GM19397 (cell line): Measurements from ENCODE around the gene IBA57.
"Not testable (repeated sequence)": the region's sequence is repeated elsewhere in the genome, so short reads cannot be mapped to it uniquely, and the experiment has no call there.

Experiments used
- ATAC-seq: cut with Tn5 transposase; IDR thresholded peaks from one replicate; pipeline ENCODE4 v1.9.1; 2021; ENCODE audit warnings: mild to moderate bottlenecking, moderate library complexity; ENCODE audit not compliant: unreplicated experiment

IBA57 gene

DNA sequence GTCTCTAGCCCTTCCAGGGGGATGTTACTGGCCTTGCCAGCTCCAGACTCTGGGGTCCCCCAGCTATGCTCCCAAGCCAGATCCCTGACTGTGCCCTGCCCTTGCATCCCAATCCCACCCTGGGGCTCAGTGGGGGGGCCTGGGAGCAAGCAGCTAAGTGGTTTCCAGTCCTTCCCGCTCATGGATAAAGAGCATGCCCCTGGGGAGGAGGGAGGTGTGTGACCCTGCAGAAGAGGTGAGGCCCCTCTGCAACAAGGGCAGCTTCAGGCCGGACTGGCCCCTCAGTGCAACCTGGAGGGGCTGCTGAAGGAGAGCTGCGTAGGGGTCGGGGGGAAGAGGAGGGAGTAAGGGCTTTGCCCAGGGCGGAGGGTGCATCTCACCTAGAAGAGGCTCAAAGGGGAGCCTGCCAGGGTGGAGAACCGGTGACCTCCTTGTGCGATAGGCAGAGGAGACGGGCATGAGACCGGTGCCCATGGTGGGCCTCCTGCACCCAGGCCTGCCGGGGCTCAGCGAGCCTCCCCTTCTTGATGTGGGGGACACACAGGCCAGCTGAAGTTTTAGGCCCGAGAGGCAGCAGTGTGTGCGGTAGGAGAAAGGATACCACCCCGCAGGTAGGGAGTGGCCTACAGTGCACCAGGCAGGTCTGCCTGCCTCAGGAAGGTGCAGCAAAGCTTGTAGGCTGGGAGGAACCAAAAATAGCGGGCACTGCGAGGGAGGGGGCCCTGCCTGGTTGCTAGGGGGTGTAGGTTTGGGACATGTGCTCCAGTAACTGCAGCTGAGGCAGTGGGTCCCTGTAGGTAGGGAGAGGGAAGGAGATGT is 45.3 kb downstream of the IBA57 start:
- ATAC-seq = no peak

DNA sequence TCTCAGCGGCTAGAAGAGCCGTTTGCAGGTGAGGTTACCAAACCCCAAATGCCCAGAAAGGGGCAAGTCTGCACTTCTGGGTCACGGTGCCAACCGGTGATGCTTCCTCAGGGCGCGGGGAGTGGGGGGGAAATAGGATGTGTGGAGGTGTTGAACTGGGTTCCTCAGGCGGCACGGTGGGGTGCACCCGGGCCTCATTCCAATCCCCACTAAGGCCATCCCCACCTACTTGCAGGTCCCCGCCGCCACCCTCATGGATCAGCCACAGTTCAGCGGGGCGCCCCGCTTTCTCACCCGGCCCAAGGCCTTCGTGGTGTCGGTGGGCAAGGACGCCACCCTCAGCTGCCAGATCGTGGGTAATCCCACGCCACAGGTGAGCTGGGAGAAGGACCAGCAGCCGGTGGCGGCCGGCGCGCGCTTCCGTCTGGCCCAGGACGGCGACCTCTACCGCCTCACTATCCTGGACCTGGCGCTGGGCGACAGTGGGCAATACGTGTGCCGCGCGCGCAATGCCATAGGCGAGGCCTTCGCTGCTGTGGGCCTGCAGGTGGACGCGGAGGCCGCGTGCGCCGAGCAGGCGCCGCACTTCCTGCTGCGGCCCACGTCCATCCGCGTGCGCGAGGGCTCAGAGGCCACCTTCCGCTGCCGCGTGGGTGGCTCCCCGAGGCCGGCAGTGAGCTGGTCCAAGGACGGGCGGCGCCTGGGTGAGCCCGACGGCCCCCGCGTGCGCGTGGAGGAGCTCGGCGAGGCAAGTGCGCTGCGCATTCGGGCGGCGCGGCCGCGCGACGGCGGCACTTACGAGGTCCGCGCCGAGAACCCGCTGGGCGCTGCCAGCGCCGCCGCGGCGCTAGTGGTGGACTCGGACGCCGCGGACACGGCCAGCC is 46.2 kb downstream of the IBA57 start:
- ATAC-seq = no peak

DNA sequence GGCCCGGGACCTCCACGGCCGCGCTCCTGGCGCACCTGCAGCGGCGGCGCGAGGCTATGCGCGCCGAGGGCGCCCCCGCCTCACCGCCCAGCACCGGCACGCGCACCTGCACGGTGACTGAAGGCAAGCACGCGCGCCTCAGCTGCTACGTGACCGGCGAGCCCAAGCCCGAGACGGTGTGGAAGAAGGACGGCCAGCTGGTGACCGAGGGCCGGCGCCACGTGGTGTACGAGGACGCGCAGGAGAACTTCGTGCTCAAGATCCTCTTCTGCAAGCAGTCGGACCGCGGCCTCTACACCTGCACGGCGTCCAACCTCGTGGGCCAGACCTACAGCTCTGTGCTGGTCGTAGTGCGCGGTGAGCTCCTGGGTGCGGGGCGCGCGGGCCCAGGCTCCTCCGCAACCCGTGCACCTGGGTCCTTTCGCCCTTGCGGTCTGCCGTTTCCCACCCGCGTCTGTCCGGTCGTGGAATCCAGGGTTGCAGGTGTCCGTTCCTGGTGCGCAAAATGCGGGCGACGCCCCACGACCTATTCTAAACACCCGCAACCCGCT is 46.9 kb downstream of the IBA57 start:
- no peak for ATAC-seq

DNA sequence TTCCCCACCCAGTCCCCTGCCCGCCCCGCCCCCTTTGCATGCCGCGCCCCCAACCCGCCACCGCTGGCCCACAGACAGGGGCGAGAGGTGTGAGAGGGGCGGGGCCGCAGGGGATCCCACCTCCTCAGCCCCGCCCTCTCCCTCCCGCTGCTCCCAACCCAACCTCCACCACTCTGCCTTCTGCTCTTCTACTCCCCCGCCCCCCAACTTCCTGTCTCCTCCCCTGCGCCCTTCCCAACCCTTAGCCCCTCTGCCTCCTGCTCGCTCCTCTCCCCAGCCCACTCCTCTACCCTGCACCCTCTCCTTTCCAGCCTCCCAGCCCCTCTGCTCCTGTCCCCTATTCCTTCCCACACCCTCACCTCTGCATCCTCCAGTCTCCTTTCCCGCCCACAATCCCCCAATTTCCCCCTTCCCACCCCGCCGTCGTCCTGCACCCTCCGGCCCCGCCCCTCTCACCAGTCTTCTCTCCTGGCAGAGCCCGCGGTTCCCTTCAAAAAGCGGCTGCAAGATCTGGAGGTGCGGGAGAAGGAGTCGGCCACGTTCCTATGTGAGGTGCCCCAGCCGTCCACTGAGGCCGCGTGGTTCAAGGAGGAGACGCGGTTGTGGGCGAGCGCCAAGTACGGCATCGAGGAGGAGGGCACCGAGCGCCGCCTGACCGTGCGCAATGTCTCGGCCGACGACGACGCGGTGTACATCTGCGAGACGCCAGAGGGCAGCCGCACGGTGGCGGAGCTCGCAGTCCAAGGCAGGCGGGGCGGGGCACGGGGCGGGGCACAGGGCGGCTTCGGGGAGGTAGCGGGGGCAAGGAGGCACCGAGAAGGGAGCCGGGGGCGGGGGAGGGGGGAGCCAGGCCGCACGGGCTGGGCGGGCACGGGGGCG is 47.6 kb downstream of the IBA57 start:
- ATAC-seq = peak; percentile 91

DNA sequence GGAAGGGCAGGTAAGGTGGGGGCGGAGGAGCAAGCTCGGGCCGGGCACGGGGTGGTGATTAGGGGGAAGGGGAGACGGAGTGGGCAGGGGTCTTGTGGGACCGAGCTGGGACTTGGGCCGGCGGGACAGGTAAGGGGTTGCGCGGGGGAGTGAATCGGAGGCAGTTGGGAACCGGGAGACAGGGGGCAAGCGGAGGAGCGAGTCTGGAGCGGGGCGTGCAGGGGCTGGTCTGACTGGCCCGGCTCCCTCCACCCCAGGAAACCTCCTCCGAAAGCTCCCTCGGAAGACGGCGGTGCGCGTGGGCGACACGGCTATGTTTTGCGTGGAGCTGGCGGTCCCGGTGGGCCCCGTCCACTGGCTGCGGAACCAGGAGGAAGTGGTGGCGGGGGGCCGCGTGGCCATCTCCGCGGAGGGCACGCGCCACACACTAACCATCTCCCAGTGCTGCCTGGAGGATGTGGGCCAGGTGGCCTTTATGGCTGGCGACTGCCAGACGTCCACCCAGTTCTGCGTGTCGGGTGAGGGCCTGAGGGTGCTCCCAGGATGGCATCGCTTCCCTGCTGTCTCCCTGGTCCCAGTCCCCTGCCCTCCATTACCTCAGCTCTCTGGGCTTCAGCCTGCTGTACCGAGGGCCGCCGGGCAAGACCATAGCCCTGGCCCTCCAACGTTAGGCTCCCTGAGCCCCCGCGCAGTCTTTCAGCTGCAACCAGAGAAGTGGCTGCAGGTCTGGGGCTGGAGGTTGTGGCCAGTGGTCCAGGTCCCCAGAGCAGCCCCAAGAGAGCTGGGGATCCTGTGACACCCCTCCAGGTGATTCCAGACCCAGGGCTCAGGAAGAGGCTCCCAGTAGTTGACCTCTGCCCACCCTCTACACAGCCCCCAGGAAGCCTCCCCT is 48.6 kb downstream of the IBA57 start:
- no peak for ATAC-seq

DNA sequence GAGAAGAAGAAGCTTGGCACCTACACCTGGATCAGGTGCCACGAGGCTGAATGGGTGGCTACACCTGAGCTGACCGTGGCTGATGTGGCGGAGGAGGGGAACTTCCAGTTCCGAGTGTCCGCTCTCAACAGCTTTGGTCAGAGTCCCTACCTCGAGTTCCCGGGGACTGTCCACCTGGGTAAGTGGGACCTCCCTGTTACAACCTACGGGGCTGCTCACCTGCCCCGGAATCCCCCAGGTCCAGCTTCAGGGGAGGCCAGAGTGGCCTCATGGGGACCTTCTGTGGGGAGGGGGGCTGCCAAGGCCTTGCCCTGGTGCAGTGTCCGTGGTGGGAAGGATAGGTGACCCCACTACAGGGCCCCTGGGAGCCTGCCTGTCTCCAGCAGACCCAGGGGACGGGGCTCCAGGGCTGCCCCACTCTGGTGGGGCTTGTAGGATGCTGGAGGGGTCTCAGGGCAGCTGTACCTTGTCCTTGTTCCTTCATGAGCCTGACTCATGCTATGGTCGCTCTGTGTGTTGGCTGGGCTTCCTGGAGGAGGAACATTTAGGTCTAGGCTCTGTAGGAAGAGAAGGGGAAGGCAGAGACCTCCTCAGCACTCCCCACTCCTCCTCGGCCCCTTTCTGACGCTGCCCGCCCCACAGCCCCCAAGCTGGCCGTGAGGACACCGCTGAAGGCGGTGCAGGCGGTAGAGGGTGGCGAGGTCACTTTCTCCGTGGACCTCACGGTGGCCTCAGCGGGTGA is 49.5 kb downstream of the IBA57 start:
- ATAC-seq = no peak

DNA sequence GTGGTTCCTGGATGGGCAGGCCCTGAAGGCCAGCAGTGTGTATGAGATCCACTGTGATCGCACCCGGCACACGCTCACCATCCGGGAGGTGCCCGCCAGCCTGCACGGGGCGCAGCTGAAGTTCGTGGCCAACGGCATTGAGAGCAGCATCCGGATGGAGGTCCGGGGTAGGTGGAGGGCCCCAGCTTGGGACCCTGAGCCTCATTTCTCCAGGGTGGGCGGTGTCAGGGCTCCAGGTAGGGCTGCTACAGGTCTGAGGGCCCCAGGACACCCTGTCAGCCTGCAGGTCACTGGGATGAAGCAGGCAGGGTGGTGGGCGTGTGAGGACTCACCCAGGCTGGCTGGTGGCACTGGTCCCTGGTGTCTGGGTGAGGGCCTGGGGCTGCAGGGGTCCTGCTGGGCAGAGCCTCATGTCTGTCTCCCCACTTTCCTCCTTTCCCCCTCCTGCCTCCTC is 50.1 kb downstream of the IBA57 start:
- ATAC-seq = no peak

DNA sequence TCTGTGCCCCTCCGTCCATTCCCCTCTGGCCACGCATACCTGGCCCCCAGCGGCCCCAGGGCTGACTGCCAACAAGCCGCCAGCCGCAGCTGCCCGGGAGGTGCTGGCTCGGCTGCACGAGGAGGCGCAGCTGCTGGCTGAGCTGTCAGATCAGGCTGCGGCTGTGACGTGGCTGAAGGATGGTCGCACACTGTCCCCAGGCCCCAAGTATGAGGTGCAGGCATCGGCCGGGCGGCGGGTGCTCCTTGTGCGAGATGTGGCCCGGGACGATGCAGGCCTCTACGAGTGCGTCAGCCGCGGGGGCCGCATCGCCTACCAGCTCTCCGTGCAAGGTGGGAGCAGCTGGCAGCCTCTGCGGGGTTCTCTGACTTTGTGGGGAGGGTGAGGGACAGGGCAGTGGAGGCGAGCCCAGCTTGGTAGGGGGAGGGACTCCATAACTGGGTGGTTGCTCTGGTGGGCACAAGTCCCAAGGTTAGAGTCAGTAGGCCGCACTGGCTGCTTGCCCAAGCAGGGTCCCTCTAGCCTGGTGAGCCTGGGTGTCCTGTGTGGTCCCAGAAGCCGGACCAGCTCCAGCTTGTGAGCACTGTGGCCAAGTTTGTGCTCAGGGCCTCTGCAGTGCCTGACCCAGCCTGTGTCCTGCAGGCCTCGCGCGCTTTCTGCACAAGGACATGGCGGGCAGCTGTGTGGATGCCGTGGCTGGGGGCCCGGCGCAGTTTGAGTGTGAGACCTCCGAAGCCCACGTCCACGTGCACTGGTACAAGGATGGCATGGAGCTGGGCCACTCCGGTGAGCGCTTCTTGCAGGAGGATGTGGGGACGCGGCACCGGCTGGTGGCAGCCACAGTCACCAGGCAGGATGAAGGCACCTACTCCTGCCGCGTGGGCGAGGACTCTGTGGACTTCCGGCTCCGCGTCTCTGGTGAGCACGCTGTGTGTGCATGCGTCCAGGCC is 51.0 kb downstream of the IBA57 start:
- no peak for ATAC-seq

DNA sequence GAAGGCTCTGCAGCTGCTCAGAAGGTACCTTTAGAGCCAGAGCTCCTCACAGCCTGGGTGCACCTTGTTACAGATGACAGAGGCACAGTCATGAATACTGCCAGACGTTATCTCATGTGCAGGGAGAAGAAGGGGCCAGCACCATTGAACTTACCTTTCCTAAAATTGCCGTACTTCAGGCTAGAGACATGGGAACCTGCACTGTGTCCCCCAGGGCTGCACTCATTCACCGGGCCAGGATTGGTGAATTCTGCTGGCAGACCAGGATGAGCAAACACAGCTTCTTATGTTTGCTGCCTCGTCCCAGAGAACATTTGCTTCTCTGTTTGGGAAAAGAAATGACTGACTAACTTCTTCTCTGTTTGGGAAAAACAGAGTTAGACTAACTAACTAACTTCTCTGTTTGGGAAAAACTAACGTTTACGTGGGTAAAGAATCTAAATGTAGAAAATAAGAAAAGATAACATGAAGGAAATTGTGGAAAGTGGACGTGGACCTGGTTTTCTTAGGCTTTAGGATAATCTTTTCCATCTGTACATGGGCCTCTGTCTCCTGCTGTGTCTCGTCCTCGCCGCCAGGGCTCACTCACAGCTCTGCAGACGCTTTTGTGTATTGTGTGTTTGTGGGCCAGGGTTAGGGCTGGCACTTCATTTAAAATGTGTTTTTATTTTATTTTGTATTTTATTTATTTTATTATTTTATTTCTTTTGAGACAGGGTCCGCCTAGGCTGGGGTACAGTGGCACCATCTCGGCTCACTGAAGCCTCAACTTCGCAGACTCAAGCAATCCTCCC is 52.1 kb downstream of the IBA57 start:
- no peak for ATAC-seq

DNA sequence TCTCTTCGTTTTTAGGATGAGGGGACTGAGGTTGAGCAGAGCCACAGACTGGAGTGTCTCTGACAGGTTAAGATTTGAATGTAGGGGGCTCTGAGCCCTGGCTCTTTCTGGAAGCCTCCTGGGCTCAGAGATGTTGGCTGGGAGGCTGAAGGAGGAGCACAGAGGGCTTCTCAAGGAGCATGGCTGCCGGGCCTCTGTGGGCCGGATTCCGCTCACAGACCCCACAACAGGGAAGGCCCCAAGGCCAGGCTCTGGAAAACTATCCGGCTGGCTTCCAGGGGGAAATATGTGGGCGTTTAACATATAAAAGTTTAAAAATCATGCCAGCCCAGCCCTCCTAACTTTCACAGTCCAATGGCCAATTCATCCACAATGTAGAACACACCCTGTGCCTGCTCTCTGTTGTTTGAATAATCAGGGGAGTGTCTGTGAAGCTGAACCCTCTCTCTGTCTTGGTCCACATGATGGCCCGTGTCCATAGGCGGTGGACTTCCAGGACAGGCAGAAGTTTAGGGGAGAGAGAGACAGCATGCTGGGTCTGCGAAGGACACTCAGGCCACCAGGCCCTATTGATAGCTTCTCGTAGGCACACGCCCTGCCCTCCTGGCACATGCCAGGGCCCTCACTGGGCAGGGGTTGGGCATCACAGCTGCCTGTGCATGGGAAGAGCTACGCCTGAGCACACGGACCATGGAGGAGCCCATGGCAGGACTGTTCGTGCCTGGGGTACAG is 53.1 kb downstream of the IBA57 start:
- no peak for ATAC-seq

DNA sequence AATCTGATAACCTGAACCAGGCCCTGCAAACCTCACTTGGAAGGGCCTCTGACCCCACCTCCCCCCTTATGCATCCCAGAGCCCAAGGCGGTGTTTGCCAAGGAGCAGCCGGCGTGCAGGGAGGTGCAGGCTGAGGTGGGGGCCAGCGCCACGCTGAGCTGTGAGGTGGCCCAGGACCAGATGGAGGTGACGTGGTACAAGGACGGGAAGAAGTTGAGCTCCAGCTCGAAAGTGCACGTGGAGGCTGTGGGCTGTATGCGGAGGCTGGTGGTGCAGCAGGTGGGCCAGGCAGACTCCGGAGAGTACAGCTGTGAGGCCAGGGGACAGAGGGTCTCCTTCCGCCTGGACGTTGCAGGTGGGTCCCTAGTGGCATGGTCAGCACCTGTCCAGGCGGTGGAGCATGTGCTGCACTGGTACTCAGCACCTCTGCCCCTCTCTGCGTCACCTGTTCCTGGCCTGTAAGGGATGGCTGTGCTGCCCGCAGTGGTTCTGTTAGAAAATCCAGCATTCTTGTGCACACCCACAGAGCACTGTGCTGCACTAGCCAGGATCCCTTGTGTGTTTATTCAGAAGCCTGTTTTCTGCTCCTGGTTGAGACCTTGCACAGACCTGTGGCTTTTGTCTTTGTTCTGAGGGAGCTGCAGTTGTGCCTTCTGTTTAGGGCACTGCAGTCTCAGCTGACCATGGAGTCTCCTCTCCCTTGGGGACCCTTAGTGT is 53.8 kb downstream of the IBA57 start:
- no peak for ATAC-seq

DNA sequence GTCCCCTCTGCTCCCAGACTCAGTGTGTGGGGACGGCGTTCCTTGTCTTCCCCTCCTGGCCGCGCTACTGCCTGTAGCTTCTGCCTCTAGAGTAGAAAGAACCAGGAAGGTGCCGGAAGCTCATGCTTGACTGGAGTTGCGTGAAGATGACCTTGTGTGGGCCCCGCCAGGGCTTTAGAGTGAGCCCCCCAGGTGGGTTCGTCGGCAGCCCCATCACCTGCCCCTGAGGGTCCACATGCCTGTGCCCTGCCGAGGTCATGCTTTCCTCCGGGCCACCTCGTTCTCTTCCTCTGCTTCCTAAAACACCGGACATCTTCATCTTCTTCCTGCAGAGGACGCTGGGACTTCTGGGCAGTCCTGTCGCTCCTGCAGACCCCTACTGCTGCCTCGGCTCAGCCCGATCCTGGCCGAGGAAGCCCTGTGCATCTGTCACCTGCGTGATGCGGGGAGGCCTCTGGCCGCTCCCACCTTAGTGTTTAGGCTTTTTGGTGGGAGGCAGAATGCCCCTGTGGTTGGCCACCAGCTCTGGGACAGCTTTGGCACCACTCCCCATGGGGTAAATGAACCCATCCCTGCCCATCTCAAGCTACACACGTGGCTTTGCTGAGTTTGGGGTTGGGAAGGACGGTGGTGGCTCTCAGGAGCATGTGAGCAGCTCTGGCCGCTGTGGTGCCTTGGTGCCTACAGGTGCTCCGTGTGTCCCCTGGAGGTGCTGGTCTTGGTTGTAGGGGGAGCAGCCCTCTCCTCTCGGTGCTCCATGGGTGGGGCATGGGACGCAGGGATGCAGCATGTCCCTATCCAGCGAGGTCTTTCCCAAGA is 54.6 kb downstream of the IBA57 start:
- no peak for ATAC-seq

DNA sequence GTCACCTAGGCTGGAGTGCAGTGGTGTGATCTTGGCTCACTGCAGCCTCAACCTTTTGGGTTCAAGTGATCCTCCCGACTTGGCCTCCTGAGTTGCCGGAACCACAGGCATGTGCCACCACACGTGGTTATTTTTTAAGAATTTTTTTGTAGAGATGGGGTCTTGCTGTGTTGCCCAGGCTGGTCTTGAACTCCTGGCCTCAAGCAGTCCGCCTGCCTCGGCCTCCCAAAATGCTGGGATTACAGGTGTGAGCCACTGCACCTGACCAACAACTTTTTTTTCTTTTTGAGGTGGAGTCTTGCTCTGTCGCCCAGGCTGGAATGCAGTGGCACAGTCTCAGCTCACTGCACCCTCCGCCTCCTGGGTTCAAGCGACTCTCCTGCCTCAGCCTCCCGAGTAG is 55.5 kb downstream of the IBA57 start:
- ATAC-seq = not testable (repeated sequence)

DNA sequence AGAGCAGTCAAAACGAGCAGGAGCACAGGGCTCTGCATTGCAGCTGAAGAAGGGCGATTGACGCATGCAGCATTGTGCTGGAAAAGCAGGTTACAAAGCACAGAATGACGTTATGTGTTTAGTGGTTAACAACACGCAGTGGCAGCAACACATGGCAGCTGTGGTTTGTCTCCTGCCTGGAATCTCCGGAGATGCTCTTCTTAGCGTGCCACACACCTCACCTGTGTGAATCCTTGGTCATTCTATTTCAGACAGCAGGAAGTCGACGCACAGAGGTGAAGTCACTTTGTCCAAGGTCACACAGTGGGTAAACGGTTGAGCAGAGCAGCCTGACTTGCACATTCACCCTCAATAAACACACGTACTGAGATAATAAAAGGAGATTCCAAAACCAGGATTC is 56.9 kb downstream of the IBA57 start:
- no peak for ATAC-seq
